Esophagus muscularis mucosa (tissue), 4 donors: ENCODE measurements around the gene IL17C. TPM values are rescaled to one million over a fixed set of nuclear protein-coding genes. Genes with fewer than 3 reads are reported as not detected.

Source experiments
- DNase-seq: peaks from one replicate; pipeline ENCODE4 v3.0.0-alpha.2; 2017; ENCODE audit errors: extremely low spot score
- H3K27ac ChIP-seq, 4 donors: fragments of 200-600 bp; sonication (generic); replicated peaks in 1 of 4; 1 replicate in 3 of 4; 2 replicates in 1 of 4; pipeline ENCODE4 v1.5.1; 2016 to 2019; ENCODE audit warnings: mild to moderate bottlenecking in 1 of 4
- H3K27me3 ChIP-seq, 4 donors: fragments of 200-600 bp; sonication (generic); one replicate each; pipeline versions ENCODE4 v1.5.1 to v1.6.0; 2016 to 2019
- H3K36me3 ChIP-seq, 4 donors: fragments of 200-600 bp; sonication (generic); one replicate each; pipeline ENCODE4 v1.5.1; 2016 to 2019
- H3K4me1 ChIP-seq, 4 donors: fragments of 200-600 bp; sonication (generic); one replicate each; pipeline ENCODE4 v1.5.1; 2016 to 2019
- H3K4me3 ChIP-seq, 4 donors: fragments of 200-600 bp; sonication (generic); 1 replicate in 2 of 4; 2 replicates in 2 of 4; pipeline ENCODE4 v1.5.1; 2016 to 2019; ENCODE audit warnings: mild to moderate bottlenecking in 4 of 4, moderate library complexity in 1 of 4
- H3K9me3 ChIP-seq, 4 donors: fragments of 200-600 bp; sonication (generic); 1 replicate in 3 of 4; 2 replicates in 1 of 4; pipeline ENCODE4 v1.5.1; 2016 to 2019
- EP300 ChIP-seq: sonication (generic); formaldehyde crosslinking; IDR thresholded peaks from one replicate; pipeline ENCODE4 v1.6.1; 2017; ENCODE audit warnings: antibody characterized with exemption
- POLR2A ChIP-seq: fragments of 450-650 bp; IDR thresholded peaks from one replicate; pipeline ENCODE4 v1.6.1; 2017; ENCODE audit warnings: antibody characterized with exemption, moderate library complexity, mild to moderate bottlenecking, low read depth
- POLR2AphosphoS5 ChIP-seq, 2 donors: sonication (generic); formaldehyde crosslinking; IDR thresholded peaks; one replicate each; pipeline ENCODE4 v1.6.1; 2017; ENCODE audit warnings: antibody characterized with exemption in 2 of 2
- WGBS: methylation state at CpG from one replicate; pipeline ENCODE4 v1.1.5; 2018; 5-methylcytosine and 5-hydroxymethylcytosine counted together
- intact Hi-C: fragments of 100-400 bp; cut with DNase I; formaldehyde crosslinking; loops from one replicate; pipeline ENCODE4 v1.15.1; 2023
- total RNA-seq, 4 donors: library from RNA; depleted of rRNA; stranded (reverse); fragments of >200 nt; gene quantifications; one replicate each; pipeline versions ENCODE4 v1.1.0 to v1.2.1, GENCODE V29; 2016
- TF ChIP-seq, protein P1 (sequence below), 3 experiments: fragments of 200-600 bp in 2 of 3; fragments of 450-650 bp in 1 of 3; sonication (generic) in 2 of 3; IDR thresholded peaks; one replicate each; pipeline ENCODE4 v1.5.1; 2017 to 2019; ENCODE audit warnings: antibody characterized with exemption in 3 of 3, mild to moderate bottlenecking in 2 of 3, moderate library complexity in 1 of 3

Gene IL17C
- total RNA-seq, 4 donors from 2014 or later: not detected

DNA sequence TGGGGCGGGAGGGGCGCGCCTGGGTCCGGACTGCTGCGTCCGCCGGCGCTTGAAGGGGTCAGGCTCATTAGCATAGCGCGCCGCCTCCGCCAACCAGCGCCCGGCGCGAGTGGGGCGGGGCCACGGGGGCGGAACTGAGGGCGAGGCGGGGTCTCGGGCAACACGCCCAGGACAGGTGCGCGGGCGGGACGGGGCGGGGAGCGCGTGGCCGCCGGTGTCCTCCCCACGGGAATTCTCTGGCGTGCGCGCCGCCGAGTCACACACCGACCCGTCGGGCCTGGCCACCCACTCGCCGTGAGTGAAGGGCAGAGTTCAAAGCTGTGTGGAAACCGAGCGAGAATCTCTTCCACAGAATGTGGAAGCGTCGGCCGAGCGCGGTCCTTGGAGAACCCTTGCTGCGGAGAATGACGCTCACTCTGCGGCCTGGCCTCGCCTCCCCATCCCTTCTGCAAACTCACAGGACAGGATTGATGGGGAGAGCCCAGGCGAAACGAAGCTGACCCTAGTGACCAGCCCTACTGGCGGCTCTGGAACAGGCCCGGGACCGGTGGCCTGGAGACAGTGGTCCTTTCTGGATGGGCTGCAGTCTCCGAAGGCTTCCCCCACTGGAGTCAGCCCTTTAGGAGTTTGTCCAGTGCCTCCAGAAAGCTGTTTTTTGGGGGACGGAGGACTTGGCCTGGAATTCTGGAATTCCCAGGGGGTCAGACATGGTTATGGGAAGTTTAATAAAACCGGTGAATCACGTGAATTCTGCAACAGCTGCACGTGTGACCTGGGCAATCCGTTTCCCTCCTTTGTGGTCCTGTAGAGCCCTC is 48.3 kb downstream of the IL17C start, which contains the start of gene SNAI3:
TSS of gene SNAI3 (minus strand) at position 69 of the 815 bp plus-strand sequence. CDS start 101 bp downstream, outside the sequence.
- H3K4me3 ChIP-seq: peak within 1 kb of the TSS; percentile 51 to 65 (median 52)
- TF ChIP-seq POLR2AphosphoS5 (IDR thresholded peaks at IDR 0.05): peak in 1 of 2 donors; percentile 15
- no peak for TF ChIP-seq EP300
- DNase-seq: no peak

DNA sequence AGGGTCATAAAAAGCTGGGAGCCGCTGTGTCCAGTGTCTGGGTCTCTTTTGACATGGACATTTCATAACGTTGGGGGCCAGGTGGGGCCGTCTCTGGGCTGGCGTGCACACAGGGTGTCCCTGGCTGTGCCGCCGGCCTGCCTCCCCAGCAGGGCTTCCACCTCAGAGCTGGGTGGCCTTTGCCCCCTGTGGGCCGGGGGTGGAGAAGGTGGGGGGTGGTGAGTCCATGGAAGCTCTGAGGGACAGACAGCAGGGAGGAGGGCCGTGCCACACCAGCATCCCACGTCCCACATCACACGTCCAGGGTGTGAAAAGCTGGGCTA is 48.8 kb downstream of the IL17C start:
- TF ChIP-seq POLR2AphosphoS5 (IDR thresholded peaks at IDR 0.05) (no peak), EP300 (no peak), POLR2A (no peak)
- TF ChIP-seq, protein P1, sequence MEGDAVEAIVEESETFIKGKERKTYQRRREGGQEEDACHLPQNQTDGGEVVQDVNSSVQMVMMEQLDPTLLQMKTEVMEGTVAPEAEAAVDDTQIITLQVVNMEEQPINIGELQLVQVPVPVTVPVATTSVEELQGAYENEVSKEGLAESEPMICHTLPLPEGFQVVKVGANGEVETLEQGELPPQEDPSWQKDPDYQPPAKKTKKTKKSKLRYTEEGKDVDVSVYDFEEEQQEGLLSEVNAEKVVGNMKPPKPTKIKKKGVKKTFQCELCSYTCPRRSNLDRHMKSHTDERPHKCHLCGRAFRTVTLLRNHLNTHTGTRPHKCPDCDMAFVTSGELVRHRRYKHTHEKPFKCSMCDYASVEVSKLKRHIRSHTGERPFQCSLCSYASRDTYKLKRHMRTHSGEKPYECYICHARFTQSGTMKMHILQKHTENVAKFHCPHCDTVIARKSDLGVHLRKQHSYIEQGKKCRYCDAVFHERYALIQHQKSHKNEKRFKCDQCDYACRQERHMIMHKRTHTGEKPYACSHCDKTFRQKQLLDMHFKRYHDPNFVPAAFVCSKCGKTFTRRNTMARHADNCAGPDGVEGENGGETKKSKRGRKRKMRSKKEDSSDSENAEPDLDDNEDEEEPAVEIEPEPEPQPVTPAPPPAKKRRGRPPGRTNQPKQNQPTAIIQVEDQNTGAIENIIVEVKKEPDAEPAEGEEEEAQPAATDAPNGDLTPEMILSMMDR (IDR thresholded peaks at IDR 0.05): no peak
- H3K27me3 ChIP-seq: peaks cover 0 to 97% (median 64%) of the 10 kb centered on the region in 4 donors
- no peak for DNase-seq

More for the DNA sequence above, 48.3 kb downstream of the IL17C start, which contains the start of gene SNAI3:
- no peaks in the 10 kb centered on the region for H3K9me3 ChIP-seq
- H3K36me3 ChIP-seq: no peaks in the 10 kb centered on the region
- WGBS: 11% methylated on average over 14 of the region's 65 CpGs
- intact Hi-C loops: no loop called here
- peaks cover 0 to 97% (median 67%) of the 10 kb centered on the region in 4 donors for H3K27me3 ChIP-seq
- H3K27ac ChIP-seq: peak within 1 kb of the TSS in 1 of 4 donors; percentile 23
- H3K4me1 ChIP-seq: peaks cover 25 to 29% (median 26%) of the 10 kb centered on the region in 4 donors

DNA sequence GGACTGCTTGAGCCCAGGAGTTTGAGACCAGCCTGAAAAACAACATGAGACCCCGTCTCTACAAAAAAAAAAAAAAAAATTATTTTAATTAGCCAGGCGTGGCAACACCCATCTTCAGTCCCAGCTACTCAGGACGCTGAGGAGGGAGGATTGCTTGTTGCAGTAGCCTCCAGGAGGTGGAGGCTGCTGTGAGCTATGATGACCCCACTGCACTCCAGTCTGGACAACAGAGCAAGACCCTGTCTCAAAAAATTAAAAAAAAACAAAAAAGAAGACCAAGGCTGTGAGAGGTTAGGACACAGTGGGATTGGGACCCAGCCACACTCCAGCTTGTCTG is 49.3 kb downstream of the IL17C start:
- Histone ChIP-seq H3K27me3 (peaks cover 0 to 97% (median 64%) of the 10 kb centered on the region in 4 donors), H3K27ac (no peak overlapping the region), H3K36me3 (no peaks in the 10 kb centered on the region), H3K9me3 (no peaks in the 10 kb centered on the region), H3K4me1 (peaks cover 19 to 29% (median 26%) of the 10 kb centered on the region in 4 donors), H3K4me3 (no peak overlapping the region)
- no peak for DNase-seq
- intact Hi-C loops: no loop called here
- TF ChIP-seq, protein P1 (IDR thresholded peaks at IDR 0.05): no peak
- TF ChIP-seq POLR2A (no peak), POLR2AphosphoS5 (IDR thresholded peaks at IDR 0.05) (no peak), EP300 (no peak)
- 53% methylated on average over 3 of the region's 3 CpGs for WGBS

More for the DNA sequence above, 48.8 kb downstream of the IL17C start:
- Histone ChIP-seq H3K4me3 (peak overlapping the region in 1 of 4 donors; percentile 51), H3K36me3 (no peaks in the 10 kb centered on the region), H3K27ac (no peak overlapping the region), H3K9me3 (no peaks in the 10 kb centered on the region), H3K4me1 (peaks cover 19 to 29% (median 25%) of the 10 kb centered on the region in 4 donors)
- intact Hi-C loops: no loop called here
- 71% methylated on average over 6 of the region's 10 CpGs for WGBS

DNA sequence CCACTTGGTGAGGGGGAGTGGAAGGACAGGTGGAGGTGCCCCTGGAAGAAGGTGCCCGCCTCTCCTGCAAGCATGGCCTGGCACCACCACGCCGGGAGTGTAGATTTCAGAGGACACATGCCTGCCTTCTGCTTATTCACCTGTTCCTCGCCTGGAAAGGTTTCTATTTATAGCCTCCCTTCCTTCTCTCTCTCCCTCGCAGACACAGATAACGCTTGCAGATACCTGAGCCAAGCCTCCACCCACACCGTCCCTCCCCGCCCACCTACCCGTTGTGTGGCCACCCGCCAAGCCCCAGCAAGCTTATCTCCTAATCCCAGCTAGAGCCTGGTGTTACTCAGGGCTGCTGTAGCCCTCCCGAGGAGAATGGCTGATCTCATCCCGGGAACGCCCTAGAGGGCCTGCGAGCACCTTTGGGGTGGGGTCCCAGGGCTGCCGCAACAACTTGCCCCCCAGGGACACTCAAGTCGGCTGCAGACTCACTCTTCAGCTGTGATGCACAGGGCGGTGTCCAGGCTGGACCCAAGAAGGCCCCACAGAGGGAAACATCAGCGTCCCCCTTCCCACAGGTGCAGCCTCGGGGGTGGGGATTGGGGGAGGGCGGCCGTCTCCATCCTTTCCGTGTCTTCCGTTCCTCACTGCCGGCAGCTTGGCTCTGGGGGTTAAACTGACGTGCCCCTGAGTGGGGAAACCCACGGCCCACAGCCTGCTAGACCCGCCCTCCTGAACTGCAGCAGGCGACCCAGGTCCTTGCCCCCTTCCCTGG is 49.8 kb downstream of the IL17C start:
- H3K27ac ChIP-seq: no peak overlapping the region
- H3K36me3 ChIP-seq: no peaks in the 10 kb centered on the region
- peaks cover 0 to 99% (median 64%) of the 10 kb centered on the region in 4 donors for H3K27me3 ChIP-seq
- TF ChIP-seq POLR2A (no peak), POLR2AphosphoS5 (IDR thresholded peaks at IDR 0.05) (no peak), EP300 (no peak)
- TF ChIP-seq, protein P1 (IDR thresholded peaks at IDR 0.05): no peak
- peaks cover 19 to 29% (median 26%) of the 10 kb centered on the region in 4 donors for H3K4me1 ChIP-seq
- H3K9me3 ChIP-seq: no peaks in the 10 kb centered on the region
- intact Hi-C loops: no loop called here
- WGBS: 37% methylated on average over 13 of the region's 28 CpGs
- no peak for DNase-seq
- no peak overlapping the region for H3K4me3 ChIP-seq

Other genes starting within 250 kb of the IL17C start
- 1 to 10 TPM in 2 of 4 donors, under 1 TPM in 2; 0.42 to 1.4 (median 1.0) TPM for gene ZFPM1, start 185.3 kb upstream of the IL17C start, total RNA-seq
- gene ZC3H18, start 68.2 kb upstream of the IL17C start, total RNA-seq: 10 to 100 TPM; 15.9 to 29.1 (median 26.6) TPM
- 100 to 1,000 TPM in 2 of 4 donors, 10 to 100 TPM in 2; 46.5 to 156 (median 99.2) TPM for gene CYBA, start 12.5 kb downstream of the IL17C start, total RNA-seq
- gene MVD, start 24.5 kb downstream of the IL17C start, total RNA-seq: 10 to 100 TPM; 27.0 to 32.4 (median 29.3) TPM
- gene SNAI3, start 47.9 kb downstream of the IL17C start, total RNA-seq: under 1 TPM; 0.26 to 0.83 (median 0.59) TPM
- gene RNF166, start 67.8 kb downstream of the IL17C start, total RNA-seq: 10 to 100 TPM; 23.3 to 33.5 (median 27.5) TPM
- gene CTU2, start 67.9 kb downstream of the IL17C start, total RNA-seq: 10 to 100 TPM in 2 of 4 donors, 1 to 10 TPM in 2; 8.9 to 14.7 (median 10.3) TPM
- 100 to 1,000 TPM; 140 to 298 (median 182) TPM for gene PIEZO1, start 146.6 kb downstream of the IL17C start, total RNA-seq
- 1 to 10 TPM in 1 of 4 donors, under 1 TPM in 2, not detected in 1; 0.17 to 1.4 (median 0.34) TPM for gene CDT1, start 165.2 kb downstream of the IL17C start, total RNA-seq
- gene APRT, start 173.4 kb downstream of the IL17C start, total RNA-seq: 100 to 1,000 TPM in 2 of 4 donors, 10 to 100 TPM in 2; 60.6 to 141 (median 98.6) TPM
- gene GALNS, start 218.4 kb downstream of the IL17C start, total RNA-seq: 10 to 100 TPM in 3 of 4 donors, 1 to 10 TPM in 1; 9.5 to 19.1 (median 11.0) TPM
- 10 to 100 TPM; 22.9 to 35.8 (median 29.6) TPM for gene TRAPPC2L, start 218.6 kb downstream of the IL17C start, total RNA-seq
- not detected for gene PABPN1L, start 228.1 kb downstream of the IL17C start, total RNA-seq